ENCODE data around the gene PCK2. TPM values are rescaled to one million over a fixed set of nuclear protein-coding genes. Genes with fewer than 3 reads are reported as not detected.

PCK2 gene
- total and polyA plus RNA-seq, 2 of the 13 experiments (the other 11 are each of a cell fraction or from before 2014, with no cell fraction given): 129 to 272 TPM

GRCh38 chr14:24051789-24052655 is 42.1 kb upstream of the PCK2 start, which contains the start of gene CARMIL3 (continued):
- TF ChIP-seq DMTF1 (CRISPR knock-in tag; IDR thresholded peaks at IDR 0.05): no peak
- no peak for TF ChIP-seq RARG (CRISPR knock-in tag; IDR thresholded peaks at IDR 0.05; ENCODE audit: low read depth)
- TF ChIP-seq ZNF75D (CRISPR knock-in tag; IDR thresholded peaks at IDR 0.05; ENCODE audit: borderline replicate concordance): peak; percentile 92; the same call in 1 of the 2 replicates
- 0 out of 2 replicates have a peak, but pooled peaks have one; percentile 39 for TF ChIP-seq ATRX (CRISPR knock-in tag; IDR thresholded peaks at IDR 0.05; ENCODE audit: borderline replicate concordance)
- TF ChIP-seq ZNF121 (CRISPR knock-in tag; IDR thresholded peaks at IDR 0.05): no peak
- no peak for TF ChIP-seq XBP1 (CRISPR knock-in tag; IDR thresholded peaks at IDR 0.05)
- peak; percentile 93 for TF ChIP-seq KDM2A (CRISPR knock-in tag; IDR thresholded peaks at IDR 0.05; ENCODE audit: borderline replicate concordance, low read depth)
- no peak for TF ChIP-seq ZSCAN29 (CRISPR knock-in tag; conservative IDR thresholded peaks at IDR 0.05)
- peak; percentile 63 for TF ChIP-seq ZFP41 (CRISPR knock-in tag; IDR thresholded peaks at IDR 0.05; ENCODE audit: borderline replicate concordance)
- TF ChIP-seq ZNF790 (CRISPR knock-in tag; IDR thresholded peaks at IDR 0.05; ENCODE audit: borderline replicate concordance): peak; percentile 99
- peak; percentile 91 for TF ChIP-seq NFAT5 (CRISPR knock-in tag; IDR thresholded peaks at IDR 0.05)
- no peak for TF ChIP-seq ZNF34 (CRISPR knock-in tag; IDR thresholded peaks at IDR 0.05; ENCODE audit: borderline replicate concordance)
- TF ChIP-seq TAF15 (IDR thresholded peaks at IDR 0.05; ENCODE audit: low read depth, low read length, poor library complexity, severe bottlenecking): peak; percentile 85
- no peak for TF ChIP-seq ZNF17 (CRISPR knock-in tag; IDR thresholded peaks at IDR 0.05)
- peak; percentile 18; the same call in 1 of the 2 replicates for TF ChIP-seq NR1H2 (CRISPR knock-in tag; IDR thresholded peaks at IDR 0.05; ENCODE audit: borderline replicate concordance, low read depth)
- 0 out of 2 replicates have a peak, but pooled peaks have one; percentile 63 for TF ChIP-seq PRDM10 (CRISPR knock-in tag; IDR thresholded peaks at IDR 0.05; ENCODE audit: low read depth)
- TF ChIP-seq TCF7 (IDR thresholded peaks at IDR 0.05; ENCODE audit: low read depth): no peak
